RWPE2 (cell line): ENCODE measurements around the gene ASB4.
A peak's percentile ranks its signal among the peaks of the same experiment; 100 is the strongest.

Experiments
- ATAC-seq: fragments of 200-7000 bp; cut with Tn5 transposase; 3 replicates; pipeline ENCODE4 v1.9.1; 2021; ENCODE audit warnings: low read depth
- DNase-seq: peaks from one replicate; pipeline ENCODE4 v3.0.0-alpha.2; 2020; ENCODE audit warnings: low spot score
- H3K27ac ChIP-seq: fragments of 450-650 bp; 2 replicates; pipeline ENCODE4 v1.5.1; 2017; ENCODE audit warnings: mild to moderate bottlenecking; ENCODE audit not compliant: poor library complexity, severe bottlenecking
- H3K27me3 ChIP-seq: fragments of 250-450 bp; sonication (Bioruptor Pico); 2 replicates; pipeline ENCODE4 v1.5.1; 2021; ENCODE audit warnings: mild to moderate bottlenecking, moderate library complexity; ENCODE audit not compliant: insufficient read depth, poor library complexity, severe bottlenecking
- H3K36me3 ChIP-seq: fragments of 250-450 bp; sonication (Bioruptor Pico); 2 replicates; pipeline ENCODE4 v1.5.1; 2020; ENCODE audit warnings: low read depth, mild to moderate bottlenecking, moderate library complexity
- H3K4me1 ChIP-seq: fragments of 250-450 bp; sonication (Bioruptor Pico); 2 replicates; pipeline ENCODE4 v1.5.1; 2021; ENCODE audit warnings: mild to moderate bottlenecking, moderate library complexity; ENCODE audit not compliant: insufficient read depth, poor library complexity, severe bottlenecking
- H3K4me3 ChIP-seq: fragments of 250-450 bp; sonication (Bioruptor Pico); 2 replicates; pipeline ENCODE4 v1.5.1; 2021; ENCODE audit warnings: mild to moderate bottlenecking, moderate library complexity; ENCODE audit not compliant: severe bottlenecking
- H3K9me3 ChIP-seq: fragments of 250-450 bp; sonication (Bioruptor Pico); 2 replicates; pipeline ENCODE4 v1.5.1; 2021; ENCODE audit warnings: mild to moderate bottlenecking, moderate library complexity; ENCODE audit not compliant: severe bottlenecking
- CTCF ChIP-seq: fragments of 450-650 bp; IDR thresholded peaks from one replicate; pipeline ENCODE4 v1.5.1; 2017; ENCODE audit warnings: mild to moderate bottlenecking, moderate library complexity; ENCODE audit not compliant: poor library complexity, severe bottlenecking

ASB4 gene

GRCh38 chr7:95490231-95490762 lies 4.6 kb downstream of the ASB4 start:
- Histone ChIP-seq H3K27ac (no peak overlapping the region), H3K4me3 (no peak overlapping the region), H3K9me3 (no peaks in the 10 kb centered on the region), H3K4me1 (peaks cover 17% of the 10 kb centered on the region), H3K36me3 (no peaks in the 10 kb centered on the region), H3K27me3 (peaks cover 22% of the 10 kb centered on the region)
- DNase-seq (no peak), ATAC-seq (no peak)
- TF ChIP-seq CTCF: no peak

- peaks cover 17% of the 10 kb centered on the region for H3K4me1 ChIP-seq
- no peaks in the 10 kb centered on the region for H3K9me3 ChIP-seq
- no peak overlapping the region for H3K27ac ChIP-seq
- H3K27me3 ChIP-seq: peaks cover 13% of the 10 kb centered on the region
- TF ChIP-seq CTCF: no peak
- ATAC-seq: no peak
- DNase-seq: no peak
- H3K36me3 ChIP-seq: no peaks in the 10 kb centered on the region
- no peak overlapping the region for H3K4me3 ChIP-seq
These were observed 5.5 kb downstream of the ASB4 start for GRCh38 chr7:95491201-95491600.

GRCh38 chr7:95491634-95492314 lies 6.0 kb downstream of the ASB4 start:
- DNase-seq (peak; percentile 80), ATAC-seq (peak; percentile 97)
- TF ChIP-seq CTCF: no peak

GRCh38 chr7:95493247-95493646 lies 7.5 kb downstream of the ASB4 start:
- no peak for TF ChIP-seq CTCF
- Histone ChIP-seq H3K4me1 (peaks cover 17% of the 10 kb centered on the region), H3K27ac (no peak overlapping the region), H3K9me3 (no peaks in the 10 kb centered on the region), H3K27me3 (peaks cover 4% of the 10 kb centered on the region), H3K4me3 (no peak overlapping the region), H3K36me3 (no peaks in the 10 kb centered on the region)
- no peak for DNase-seq
- ATAC-seq: no peak

More at GRCh38 chr7:95491634-95492314, 6.0 kb downstream of the ASB4 start:
- no peak overlapping the region for H3K27ac ChIP-seq
- H3K36me3 ChIP-seq: no peaks in the 10 kb centered on the region
- H3K4me3 ChIP-seq: no peak overlapping the region
- H3K27me3 ChIP-seq: peaks cover 7% of the 10 kb centered on the region
- peaks cover 17% of the 10 kb centered on the region for H3K4me1 ChIP-seq
- no peaks in the 10 kb centered on the region for H3K9me3 ChIP-seq

- H3K36me3 ChIP-seq: no peaks in the 10 kb centered on the region
- no peak for DNase-seq
- H3K4me1 ChIP-seq: peaks cover 17% of the 10 kb centered on the region
- no peaks in the 10 kb centered on the region for H3K27me3 ChIP-seq
- no peak for ATAC-seq
- no peaks in the 10 kb centered on the region for H3K9me3 ChIP-seq
- no peak overlapping the region for H3K4me3 ChIP-seq
- TF ChIP-seq CTCF: no peak
- H3K27ac ChIP-seq: no peak overlapping the region
These were observed 8.1 kb downstream of the ASB4 start for GRCh38 chr7:95493844-95494243.
